Spleen (tissue), 7 donors: ENCODE results near the gene GAS7.

ENCODE experiments used
- POLR2A ChIP-seq, 3 donors: fragments of 450-650 bp; IDR thresholded peaks; one replicate each; pipeline ENCODE4 v1.5.1; 2017; ENCODE audit warnings: antibody characterized with exemption in 3 of 3, mild to moderate bottlenecking in 1 of 3
- TF ChIP-seq, protein P1 (sequence below), 11 experiments: fragments of 200-600 bp in 7 of 11; fragments of 450-650 bp in 4 of 11; sonication (generic) in 4 of 11; IDR thresholded peaks in 8 of 11; conservative IDR thresholded peaks in 3 of 11; 1 replicate in 7 of 11; 2 replicates in 4 of 11; pipeline versions ENCODE4 v1.4.0 to v1.8.0; 2016 to 2021; ENCODE audit warnings: antibody characterized with exemption in 11 of 11, inconsistent platforms in 4 of 11, mild to moderate bottlenecking in 1 of 11
- donor health status: DM: no; HTN: no; CAD: no; lungs with moderate emphysema.
- donor health status: DM: no; HTN: no; CAD: no.
- donor health status: DM: no; HTN: no; CAD: no.

- TF ChIP-seq, protein P1, sequence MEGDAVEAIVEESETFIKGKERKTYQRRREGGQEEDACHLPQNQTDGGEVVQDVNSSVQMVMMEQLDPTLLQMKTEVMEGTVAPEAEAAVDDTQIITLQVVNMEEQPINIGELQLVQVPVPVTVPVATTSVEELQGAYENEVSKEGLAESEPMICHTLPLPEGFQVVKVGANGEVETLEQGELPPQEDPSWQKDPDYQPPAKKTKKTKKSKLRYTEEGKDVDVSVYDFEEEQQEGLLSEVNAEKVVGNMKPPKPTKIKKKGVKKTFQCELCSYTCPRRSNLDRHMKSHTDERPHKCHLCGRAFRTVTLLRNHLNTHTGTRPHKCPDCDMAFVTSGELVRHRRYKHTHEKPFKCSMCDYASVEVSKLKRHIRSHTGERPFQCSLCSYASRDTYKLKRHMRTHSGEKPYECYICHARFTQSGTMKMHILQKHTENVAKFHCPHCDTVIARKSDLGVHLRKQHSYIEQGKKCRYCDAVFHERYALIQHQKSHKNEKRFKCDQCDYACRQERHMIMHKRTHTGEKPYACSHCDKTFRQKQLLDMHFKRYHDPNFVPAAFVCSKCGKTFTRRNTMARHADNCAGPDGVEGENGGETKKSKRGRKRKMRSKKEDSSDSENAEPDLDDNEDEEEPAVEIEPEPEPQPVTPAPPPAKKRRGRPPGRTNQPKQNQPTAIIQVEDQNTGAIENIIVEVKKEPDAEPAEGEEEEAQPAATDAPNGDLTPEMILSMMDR (IDR thresholded peaks at IDR 0.05 in 8 of 11, conservative IDR thresholded peaks at IDR 0.05 in 3 of 11), result no peak
- no peak for TF ChIP-seq POLR2A (IDR thresholded peaks at IDR 0.05)
Measured at GRCh38 chr17:9944704-9945103, 253.7 kb downstream of the GAS7 start.
